GM19438 (cell line): Measurements from ENCODE around the gene CATSPERZ.
"Not testable (repeated sequence)": the region's sequence is repeated elsewhere in the genome, so short reads cannot be mapped to it uniquely, and the experiment has no call there.

Experiments used
- ATAC-seq: cut with Tn5 transposase; IDR thresholded peaks from one replicate; pipeline ENCODE4 v1.9.1; 2021; ENCODE audit warnings: low read depth; ENCODE audit not compliant: unreplicated experiment

The CATSPERZ gene

GRCh38 chr11:64316672-64317324 is 16.6 kb downstream of the CATSPERZ start:
- no peak for ATAC-seq

- peak; percentile 70 for ATAC-seq
Observed at GRCh38 chr11:64317325-64317960, 17.3 kb downstream of the CATSPERZ start, which contains the start of gene TRMT112. Gene TRMT112 (minus strand): TSS chr11:64317559. CDS start chr11:64317526, 33 bp downstream.

DNA sequence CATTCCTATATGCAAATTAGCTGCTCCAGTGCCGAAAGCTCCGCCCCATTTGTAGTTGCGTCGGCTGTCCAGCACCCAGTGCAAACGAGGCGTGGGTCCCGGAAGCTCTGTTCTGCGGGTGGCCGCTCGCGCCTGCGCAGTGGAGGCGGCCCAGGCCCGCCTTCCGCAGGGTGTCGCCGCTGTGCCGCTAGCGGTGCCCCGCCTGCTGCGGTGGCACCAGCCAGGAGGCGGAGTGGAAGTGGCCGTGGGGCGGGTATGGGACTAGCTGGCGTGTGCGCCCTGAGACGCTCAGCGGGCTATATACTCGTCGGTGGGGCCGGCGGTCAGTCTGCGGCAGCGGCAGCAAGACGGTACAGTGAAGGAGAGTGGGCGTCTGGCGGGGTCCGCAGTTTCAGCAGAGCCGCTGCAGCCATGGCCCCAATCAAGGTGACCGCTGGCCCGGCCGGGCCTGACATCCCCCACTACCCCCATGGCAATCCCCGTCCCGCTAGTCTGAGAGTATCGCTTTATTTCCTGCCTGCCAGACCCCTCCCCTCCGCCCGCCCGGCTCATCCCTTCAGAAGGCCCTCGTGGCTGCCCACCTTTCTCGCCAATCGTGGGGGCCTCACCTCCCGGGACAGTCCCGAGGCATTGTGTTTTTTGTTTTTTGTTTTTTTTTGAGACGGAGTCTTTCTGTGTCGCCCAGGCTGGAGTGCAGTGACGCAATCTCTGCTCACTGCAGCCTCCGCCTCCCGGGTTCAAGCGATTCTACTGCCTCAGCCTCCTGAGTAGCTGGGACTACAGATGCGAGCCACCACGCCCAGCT is 18.0 kb downstream of the CATSPERZ start, which contains the start of gene PRDX5:
TSS of gene PRDX5 (plus strand) at position 161 of the 805 bp plus-strand sequence. CDS start at position 256, 95 bp downstream.
- ATAC-seq, result peak; percentile 61

GRCh38 chr11:64318766-64319761 is 18.9 kb downstream of the CATSPERZ start:
- ATAC-seq, result no peak

DNA sequence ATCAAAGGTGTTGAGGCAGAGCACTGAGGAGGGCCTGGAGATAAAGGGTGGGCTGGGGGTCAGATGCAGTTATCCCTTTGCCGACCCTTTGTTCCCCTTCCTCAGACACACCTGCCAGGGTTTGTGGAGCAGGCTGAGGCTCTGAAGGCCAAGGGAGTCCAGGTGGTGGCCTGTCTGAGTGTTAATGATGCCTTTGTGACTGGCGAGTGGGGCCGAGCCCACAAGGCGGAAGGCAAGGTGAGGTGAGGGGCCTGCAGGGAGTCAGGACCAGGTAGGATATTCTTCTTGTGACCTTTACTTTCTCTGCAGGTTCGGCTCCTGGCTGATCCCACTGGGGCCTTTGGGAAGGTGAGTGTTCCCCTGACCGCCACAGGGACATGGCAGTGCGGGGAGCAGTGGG is 20.4 kb downstream of the CATSPERZ start:
- no peak for ATAC-seq

- no peak for ATAC-seq
Observed at GRCh38 chr11:64321026-64321425, 20.9 kb downstream of the CATSPERZ start.

DNA sequence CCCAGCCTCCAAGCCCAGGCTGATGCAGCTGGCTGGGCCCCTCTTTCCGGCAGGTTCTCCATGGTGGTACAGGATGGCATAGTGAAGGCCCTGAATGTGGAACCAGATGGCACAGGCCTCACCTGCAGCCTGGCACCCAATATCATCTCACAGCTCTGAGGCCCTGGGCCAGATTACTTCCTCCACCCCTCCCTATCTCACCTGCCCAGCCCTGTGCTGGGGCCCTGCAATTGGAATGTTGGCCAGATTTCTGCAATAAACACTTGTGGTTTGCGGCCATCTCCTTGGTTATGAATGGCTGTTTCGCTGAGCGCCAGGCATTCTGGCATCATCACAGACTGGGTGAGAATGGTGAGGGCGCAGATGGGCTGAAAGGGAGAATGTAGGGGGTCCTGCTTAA is 21.4 kb downstream of the CATSPERZ start:
- ATAC-seq, result no peak

- no peak for ATAC-seq
Observed at GRCh38 chr11:64322925-64323260, 22.7 kb downstream of the CATSPERZ start.

GRCh38 chr11:64323373-64323772 is 23.2 kb downstream of the CATSPERZ start:
- ATAC-seq, result no peak

DNA sequence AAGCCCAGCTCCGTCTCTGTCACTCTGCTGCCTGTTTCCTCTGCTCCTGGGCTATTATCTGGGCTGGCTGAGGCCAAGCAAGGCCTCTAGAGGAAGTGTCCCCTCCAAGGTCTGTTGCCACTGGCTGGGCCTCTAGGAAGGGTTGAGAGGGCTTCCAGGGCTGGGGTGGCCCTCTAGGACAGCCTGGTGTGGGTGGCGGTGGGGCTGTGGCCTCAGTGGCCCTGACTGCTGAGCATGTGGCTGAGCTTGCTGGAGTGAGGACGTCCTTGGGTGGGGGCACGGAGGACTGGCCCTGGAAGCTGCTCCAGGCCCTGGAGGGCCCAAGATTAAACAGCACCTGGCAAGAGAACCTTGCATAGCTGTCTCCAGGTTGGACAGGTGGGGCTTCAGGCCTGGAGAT is 23.8 kb downstream of the CATSPERZ start:
- ATAC-seq, result not testable (repeated sequence)

DNA sequence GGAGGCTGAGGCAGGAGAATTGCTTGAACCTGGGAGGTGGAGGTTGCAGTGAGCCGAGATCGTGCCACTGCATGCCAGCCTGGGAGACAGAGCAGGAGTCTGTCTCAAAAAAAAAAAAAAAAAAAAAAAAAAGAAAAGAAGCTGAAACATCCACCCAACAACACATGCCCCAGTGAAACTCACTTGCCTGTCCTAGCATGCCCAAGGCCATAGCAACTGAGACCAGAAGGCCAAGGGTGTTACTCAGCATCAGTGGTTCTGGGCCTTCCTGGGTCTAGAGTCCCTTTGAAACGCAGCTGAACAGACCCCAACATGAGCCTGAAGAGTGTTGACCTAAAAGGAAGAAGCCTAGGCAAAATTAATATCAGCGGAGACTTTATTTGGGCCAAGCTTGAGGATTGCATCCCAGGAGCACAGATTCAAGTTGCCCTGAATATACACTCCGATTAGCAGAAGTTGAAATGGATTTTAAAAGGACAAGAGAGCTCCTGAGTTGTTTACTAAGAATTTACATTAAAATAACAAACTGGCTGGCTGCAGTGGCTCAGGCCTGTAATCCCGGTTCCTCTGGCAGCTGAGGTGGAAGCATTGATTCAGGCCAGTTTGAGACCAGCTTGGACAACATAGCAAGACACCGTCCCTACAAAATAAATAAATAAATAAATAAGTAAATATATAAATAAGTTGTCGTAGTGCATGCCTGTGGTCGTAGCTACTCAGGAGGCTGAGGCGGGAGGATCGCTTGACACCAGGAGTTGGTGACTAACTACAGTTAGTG is 24.7 kb downstream of the CATSPERZ start:
- no peak for ATAC-seq

DNA sequence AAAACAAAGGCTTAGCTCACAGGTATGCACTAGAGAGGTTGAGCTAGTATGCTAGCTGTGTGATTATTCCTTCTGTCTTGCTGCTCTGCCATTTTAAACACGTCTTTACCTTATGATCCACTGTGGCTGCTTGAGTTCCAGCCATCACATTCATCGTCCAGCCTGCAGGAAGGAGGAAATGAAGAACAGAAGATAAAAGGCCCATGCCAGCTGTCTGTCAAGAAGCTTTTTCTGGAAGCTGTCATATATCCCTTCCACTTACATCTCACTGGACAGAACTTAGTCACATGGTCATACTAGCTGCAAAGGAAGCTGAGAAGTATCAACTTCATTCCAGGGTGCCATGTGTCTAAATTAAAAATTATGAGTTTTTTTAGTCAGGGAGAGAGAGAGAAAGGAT is 27.2 kb downstream of the CATSPERZ start:
- no peak for ATAC-seq

- ATAC-seq, result no peak
Observed at GRCh38 chr11:64327993-64328392, 27.8 kb downstream of the CATSPERZ start.

DNA sequence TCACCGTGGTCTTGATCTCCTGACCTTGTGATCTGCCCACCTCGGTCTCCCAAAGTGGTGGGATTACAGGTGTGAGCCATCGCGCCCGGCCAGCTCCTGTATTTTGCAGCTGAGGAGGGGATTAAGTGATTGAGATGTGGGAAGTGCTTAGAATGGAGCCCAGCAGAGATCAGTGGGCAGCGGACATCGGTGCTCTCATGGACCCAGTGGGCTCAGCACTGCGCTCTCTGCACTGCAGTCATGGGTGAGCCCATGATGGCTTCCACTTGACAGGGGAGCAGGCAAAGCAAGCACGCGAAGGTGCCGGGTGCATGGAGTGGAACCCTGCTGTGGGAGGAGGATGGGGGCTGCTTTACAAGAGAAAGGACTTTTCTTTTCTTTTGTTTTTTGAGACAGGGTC is 30.7 kb downstream of the CATSPERZ start:
- ATAC-seq, result no peak

- peak; percentile 47 for ATAC-seq
Observed at GRCh38 chr11:64331569-64332371, 31.6 kb downstream of the CATSPERZ start.

DNA sequence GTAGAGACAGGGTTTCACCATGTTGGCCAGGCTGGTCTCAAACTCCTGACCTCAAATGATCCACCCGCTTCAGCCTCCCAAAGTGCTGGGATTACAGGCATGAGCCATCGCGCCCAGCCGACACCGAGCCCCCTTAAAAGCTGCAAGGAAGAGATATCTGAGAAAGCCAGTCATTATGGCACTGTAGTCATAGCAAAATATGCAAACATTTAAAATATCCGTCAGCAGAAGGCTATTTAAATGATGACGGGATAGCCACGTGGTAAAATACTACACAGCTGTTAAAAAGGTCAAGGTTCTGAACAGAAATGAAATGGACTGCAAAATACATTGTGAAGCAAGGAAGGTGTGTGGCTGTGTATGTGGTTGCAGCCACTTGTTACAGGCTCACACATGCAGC is 33.4 kb downstream of the CATSPERZ start:
- ATAC-seq, result no peak

DNA sequence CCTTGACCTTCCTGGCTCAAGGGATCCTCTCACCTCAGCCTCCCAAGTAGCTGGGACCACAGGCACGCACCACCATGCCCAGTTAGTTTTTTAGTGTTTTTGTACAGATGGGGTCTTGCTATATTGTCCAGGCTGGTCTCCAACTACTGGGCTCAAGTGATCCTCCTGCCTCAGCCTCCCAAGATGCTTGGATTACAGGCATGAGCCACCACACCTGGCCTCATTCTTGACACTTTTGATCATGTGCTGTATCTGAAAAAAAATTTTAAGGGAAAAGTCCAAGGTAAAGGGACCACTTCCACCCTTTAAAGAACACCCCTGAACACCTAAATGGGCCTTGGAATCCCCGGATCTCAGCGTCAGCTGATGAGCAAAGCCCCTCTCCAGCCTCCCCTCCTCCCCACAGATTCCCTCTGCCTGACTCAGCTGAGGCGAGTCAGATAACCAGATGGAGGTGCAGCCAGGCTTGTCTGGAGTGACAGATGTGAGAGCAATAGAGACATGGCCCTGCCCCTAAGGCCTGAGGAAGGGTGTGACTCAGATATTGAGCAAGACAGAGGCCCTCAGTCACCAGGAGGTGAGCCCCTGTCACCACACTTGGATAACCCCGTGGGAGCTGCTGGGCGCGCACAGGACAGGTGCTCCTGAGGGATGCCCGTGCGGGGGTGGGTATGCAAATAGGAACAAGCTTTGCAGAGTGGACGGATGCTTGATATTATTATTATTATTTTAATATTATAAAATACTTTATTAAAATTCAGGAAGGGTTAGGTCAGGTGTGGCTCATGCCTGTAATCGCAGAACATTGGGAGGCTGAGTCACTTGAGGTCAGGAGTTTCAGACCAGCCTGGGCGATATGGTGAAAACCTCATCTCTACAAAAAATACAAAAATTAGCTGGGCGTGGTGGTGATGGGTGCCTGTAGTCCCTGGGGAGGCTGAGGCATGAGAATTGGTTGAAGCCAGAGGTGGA is 34.9 kb downstream of the CATSPERZ start:
- peak; percentile 69 for ATAC-seq
